ENCODE results near the gene BANK1.

The BANK1 gene

GRCh38 chr4:102103368-102103767 is 312.8 kb downstream of the BANK1 start:
- H3K27me3 ChIP-seq (ENCODE audit: control insufficient read depth, insufficient read depth, low read length): no peaks in the 10 kb centered on the region
- peaks cover 8% of the 10 kb centered on the region for H3K9me3 ChIP-seq (replicated peaks; ENCODE audit: low read length)
- no peak overlapping the region for H3K4me2 ChIP-seq (ENCODE audit: low read length)
- H3K9ac ChIP-seq (ENCODE audit: low read depth, low read length): no peak overlapping the region
- H3K36me3 ChIP-seq (ENCODE audit: insufficient read depth, low read length): no peaks in the 10 kb centered on the region
- no peak overlapping the region for H3K4me3 ChIP-seq (ENCODE audit: low read length)
- no peaks in the 10 kb centered on the region for H3K4me1 ChIP-seq (ENCODE audit: control insufficient read depth, insufficient read depth, low read length)

GRCh38 chr4:102104278-102104677 is 313.7 kb downstream of the BANK1 start:
- no peak overlapping the region for H3K4me2 ChIP-seq (ENCODE audit: low read length)
- no peak overlapping the region for H3K4me3 ChIP-seq (ENCODE audit: low read length)
- H3K27me3 ChIP-seq (ENCODE audit: control insufficient read depth, insufficient read depth, low read length): no peaks in the 10 kb centered on the region
- no peaks in the 10 kb centered on the region for H3K36me3 ChIP-seq (ENCODE audit: insufficient read depth, low read length)
- no peaks in the 10 kb centered on the region for H3K4me1 ChIP-seq (ENCODE audit: control insufficient read depth, insufficient read depth, low read length)
- no peak overlapping the region for H3K9ac ChIP-seq (ENCODE audit: low read depth, low read length)
- peaks cover 8% of the 10 kb centered on the region for H3K9me3 ChIP-seq (replicated peaks; ENCODE audit: low read length)

GRCh38 chr4:102105983-102106382 is 315.5 kb downstream of the BANK1 start:
- no peaks in the 10 kb centered on the region for H3K4me1 ChIP-seq (ENCODE audit: control insufficient read depth, insufficient read depth, low read length)
- H3K9me3 ChIP-seq (replicated peaks; ENCODE audit: low read length): peaks cover 8% of the 10 kb centered on the region
- H3K4me2 ChIP-seq (ENCODE audit: low read length): no peak overlapping the region
- H3K4me3 ChIP-seq (ENCODE audit: low read length): no peak overlapping the region
- H3K36me3 ChIP-seq (ENCODE audit: insufficient read depth, low read length): no peaks in the 10 kb centered on the region
- no peaks in the 10 kb centered on the region for H3K27me3 ChIP-seq (ENCODE audit: control insufficient read depth, insufficient read depth, low read length)
- H3K9ac ChIP-seq (ENCODE audit: low read depth, low read length): no peak overlapping the region

GRCh38 chr4:102114118-102114630 is 323.6 kb downstream of the BANK1 start:
- Histone ChIP-seq H3K4me3 (ENCODE audit: low read length) (no peak overlapping the region), H3K9ac (ENCODE audit: low read depth, low read length) (no peak overlapping the region), H3K4me1 (ENCODE audit: control insufficient read depth, insufficient read depth, low read length) (no peaks in the 10 kb centered on the region), H3K9me3 (replicated peaks; ENCODE audit: low read length) (no peaks in the 10 kb centered on the region), H3K36me3 (ENCODE audit: insufficient read depth, low read length) (no peaks in the 10 kb centered on the region), H3K27me3 (ENCODE audit: control insufficient read depth, insufficient read depth, low read length) (no peaks in the 10 kb centered on the region), H3K4me2 (ENCODE audit: low read length) (no peak overlapping the region)

GRCh38 chr4:102116121-102116520 is 325.6 kb downstream of the BANK1 start:
- Histone ChIP-seq H3K9ac (ENCODE audit: low read depth, low read length) (no peak overlapping the region), H3K4me1 (ENCODE audit: control insufficient read depth, insufficient read depth, low read length) (no peaks in the 10 kb centered on the region), H3K9me3 (replicated peaks; ENCODE audit: low read length) (no peaks in the 10 kb centered on the region), H3K4me2 (ENCODE audit: low read length) (no peak overlapping the region), H3K36me3 (ENCODE audit: insufficient read depth, low read length) (no peaks in the 10 kb centered on the region), H3K27me3 (ENCODE audit: control insufficient read depth, insufficient read depth, low read length) (no peaks in the 10 kb centered on the region), H3K4me3 (ENCODE audit: low read length) (no peak overlapping the region)

GRCh38 chr4:102120846-102121245 is 330.3 kb downstream of the BANK1 start:
- H3K9ac ChIP-seq (ENCODE audit: low read depth, low read length): no peak overlapping the region
- no peaks in the 10 kb centered on the region for H3K27me3 ChIP-seq (ENCODE audit: control insufficient read depth, insufficient read depth, low read length)
- H3K4me2 ChIP-seq (ENCODE audit: low read length): no peak overlapping the region
- H3K4me3 ChIP-seq (ENCODE audit: low read length): no peak overlapping the region
- H3K9me3 ChIP-seq (replicated peaks; ENCODE audit: low read length): no peaks in the 10 kb centered on the region
- H3K4me1 ChIP-seq (ENCODE audit: control insufficient read depth, insufficient read depth, low read length): no peaks in the 10 kb centered on the region
- H3K36me3 ChIP-seq (ENCODE audit: insufficient read depth, low read length): no peaks in the 10 kb centered on the region
